ENCODE measurements around the gene ABHD16A. TPM values are rescaled to one million over a fixed set of nuclear protein-coding genes. Genes with fewer than 3 reads are reported as not detected.

ABHD16A gene
- total and polyA plus RNA-seq, 2 of the 13 experiments (the other 11 are each of a cell fraction or from before 2014, with no cell fraction given), result 43.5 to 45.4 TPM

DNA sequence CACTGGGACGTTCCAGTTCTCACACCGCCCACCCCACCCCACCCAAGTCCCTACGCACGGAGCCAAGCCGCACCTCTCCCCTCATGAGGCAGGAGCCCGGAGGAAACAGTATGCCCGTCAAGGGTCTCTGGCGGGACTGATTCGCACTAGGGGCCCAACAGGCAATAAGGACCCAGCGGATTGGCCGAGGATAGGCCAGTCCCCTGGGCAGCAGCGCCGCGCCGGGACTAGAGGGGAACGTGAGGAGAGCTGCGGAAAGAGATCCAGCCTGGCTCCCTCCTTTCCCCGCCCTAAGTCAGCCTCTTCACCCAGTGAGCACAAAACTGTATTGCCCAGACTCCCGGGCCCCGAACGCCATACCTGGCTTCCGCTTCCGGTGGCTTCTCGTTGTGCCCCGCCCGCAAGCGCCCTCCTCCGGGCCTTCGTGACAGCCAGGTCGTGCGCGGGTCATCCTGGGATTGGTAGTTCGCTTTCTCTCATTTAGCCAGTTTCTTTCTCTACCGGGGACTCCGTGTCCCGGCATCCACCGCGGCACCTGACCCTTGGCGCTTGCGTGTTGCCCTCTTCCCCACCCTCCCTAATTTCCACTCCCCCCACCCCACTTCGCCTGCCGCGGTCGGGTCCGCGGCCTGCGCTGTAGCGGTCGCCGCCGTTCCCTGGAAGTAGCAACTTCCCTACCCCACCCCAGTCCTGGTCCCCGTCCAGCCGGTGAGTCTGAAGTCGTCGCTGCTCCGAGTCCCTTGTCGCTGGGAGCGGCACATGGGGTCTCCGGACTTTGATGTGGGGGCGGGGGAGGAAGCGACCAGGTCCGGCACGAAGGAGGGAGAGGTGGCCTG lies 37.4 kb downstream of the ABHD16A start, which contains the start of gene CSNK2B (continued):
- TF ChIP-seq HNF1B (CRISPR knock-in tag; IDR thresholded peaks at IDR 0.05) (peak; percentile 76), ZNF30 (CRISPR knock-in tag; IDR thresholded peaks at IDR 0.05) (no peak), SP1 (IDR thresholded peaks at IDR 0.05) (no peak), SP1 (CRISPR knock-in tag; IDR thresholded peaks at IDR 0.05) (no peak; the same call in 1 of the 2 replicates), MBNL3 (CRISPR knock-in tag; conservative IDR thresholded peaks at IDR 0.05) (no peak), ZNF678 (CRISPR knock-in tag; IDR thresholded peaks at IDR 0.05) (no peak; the same call in 1 of the 2 replicates), KLF15 (CRISPR knock-in tag; IDR thresholded peaks at IDR 0.05; ENCODE audit: borderline replicate concordance) (no peak), TCF7 (IDR thresholded peaks at IDR 0.05; ENCODE audit: low read depth) (no peak; the same call in 1 of the 2 replicates), CENPX (CRISPR knock-in tag; IDR thresholded peaks at IDR 0.05) (no peak), ZNF468 (CRISPR knock-in tag; IDR thresholded peaks at IDR 0.05) (no peak), ZBTB8A (CRISPR knock-in tag; IDR thresholded peaks at IDR 0.05; ENCODE audit: borderline replicate concordance, low read depth) (0 out of 2 replicates have a peak, but pooled peaks have one; percentile 50), TCF7L2 (IDR thresholded peaks at IDR 0.05; ENCODE audit: low read depth, low read length) (no peak), THAP8 (CRISPR knock-in tag; IDR thresholded peaks at IDR 0.05; ENCODE audit: borderline replicate concordance) (peak; percentile 65; the same call in 1 of the 2 replicates), ATF6 (CRISPR knock-in tag; conservative IDR thresholded peaks at IDR 0.05) (no peak), RNF2 (conservative IDR thresholded peaks at IDR 0.05; ENCODE audit: low read depth) (no peak), TGIF2 (CRISPR knock-in tag; IDR thresholded peaks at IDR 0.05) (peak; percentile 95), ATF1 (CRISPR knock-in tag; IDR thresholded peaks at IDR 0.05) (peak; percentile 79; the same call in 1 of the 2 replicates)
- TF ChIP-seq, protein P1, sequence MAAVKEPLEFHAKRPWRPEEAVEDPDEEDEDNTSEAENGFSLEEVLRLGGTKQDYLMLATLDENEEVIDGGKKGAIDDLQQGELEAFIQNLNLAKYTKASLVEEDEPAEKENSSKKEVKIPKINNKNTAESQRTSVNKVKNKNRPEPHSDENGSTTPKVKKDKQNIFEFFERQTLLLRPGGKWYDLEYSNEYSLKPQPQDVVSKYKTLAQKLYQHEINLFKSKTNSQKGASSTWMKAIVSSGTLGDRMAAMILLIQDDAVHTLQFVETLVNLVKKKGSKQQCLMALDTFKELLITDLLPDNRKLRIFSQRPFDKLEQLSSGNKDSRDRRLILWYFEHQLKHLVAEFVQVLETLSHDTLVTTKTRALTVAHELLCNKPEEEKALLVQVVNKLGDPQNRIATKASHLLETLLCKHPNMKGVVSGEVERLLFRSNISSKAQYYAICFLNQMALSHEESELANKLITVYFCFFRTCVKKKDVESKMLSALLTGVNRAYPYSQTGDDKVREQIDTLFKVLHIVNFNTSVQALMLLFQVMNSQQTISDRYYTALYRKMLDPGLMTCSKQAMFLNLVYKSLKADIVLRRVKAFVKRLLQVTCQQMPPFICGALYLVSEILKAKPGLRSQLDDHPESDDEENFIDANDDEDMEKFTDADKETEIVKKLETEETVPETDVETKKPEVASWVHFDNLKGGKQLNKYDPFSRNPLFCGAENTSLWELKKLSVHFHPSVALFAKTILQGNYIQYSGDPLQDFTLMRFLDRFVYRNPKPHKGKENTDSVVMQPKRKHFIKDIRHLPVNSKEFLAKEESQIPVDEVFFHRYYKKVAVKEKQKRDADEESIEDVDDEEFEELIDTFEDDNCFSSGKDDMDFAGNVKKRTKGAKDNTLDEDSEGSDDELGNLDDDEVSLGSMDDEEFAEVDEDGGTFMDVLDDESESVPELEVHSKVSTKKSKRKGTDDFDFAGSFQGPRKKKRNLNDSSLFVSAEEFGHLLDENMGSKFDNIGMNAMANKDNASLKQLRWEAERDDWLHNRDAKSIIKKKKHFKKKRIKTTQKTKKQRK (IDR thresholded peaks at IDR 0.05; ENCODE audit: low read length), result no peak
- TF ChIP-seq, protein P2, sequence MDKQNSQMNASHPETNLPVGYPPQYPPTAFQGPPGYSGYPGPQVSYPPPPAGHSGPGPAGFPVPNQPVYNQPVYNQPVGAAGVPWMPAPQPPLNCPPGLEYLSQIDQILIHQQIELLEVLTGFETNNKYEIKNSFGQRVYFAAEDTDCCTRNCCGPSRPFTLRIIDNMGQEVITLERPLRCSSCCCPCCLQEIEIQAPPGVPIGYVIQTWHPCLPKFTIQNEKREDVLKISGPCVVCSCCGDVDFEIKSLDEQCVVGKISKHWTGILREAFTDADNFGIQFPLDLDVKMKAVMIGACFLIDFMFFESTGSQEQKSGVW (CRISPR knock-in tag; IDR thresholded peaks at IDR 0.05; ENCODE audit: borderline replicate concordance), result no peak
